HG02884 (cell line): Measurements from ENCODE around the gene YWHAB.

ENCODE experiments used
- ATAC-seq: cut with Tn5 transposase; IDR thresholded peaks from one replicate; pipeline ENCODE4 v1.9.1; 2021; ENCODE audit warnings: mild to moderate bottlenecking, moderate library complexity; ENCODE audit not compliant: unreplicated experiment

The YWHAB gene

DNA sequence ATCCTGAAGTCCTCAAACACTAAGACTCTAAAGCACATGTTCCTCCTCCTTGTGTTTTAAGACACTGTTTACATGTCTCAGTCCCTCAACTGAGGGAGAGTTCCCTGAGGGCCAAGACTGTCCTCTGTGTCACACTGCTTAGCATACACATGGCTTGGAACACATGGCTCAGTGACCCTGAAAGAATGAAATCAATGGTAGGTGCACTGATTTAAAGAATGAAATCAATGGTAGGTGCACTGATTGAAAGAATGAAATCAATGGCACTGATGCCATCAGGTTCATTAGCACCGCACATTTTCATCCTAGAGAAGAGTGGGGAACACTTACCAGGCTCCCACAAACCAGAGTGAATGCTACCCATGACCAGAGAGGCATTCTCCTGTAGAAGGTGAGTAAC lies 64.9 kb downstream of the YWHAB start:
- no peak for ATAC-seq

DNA sequence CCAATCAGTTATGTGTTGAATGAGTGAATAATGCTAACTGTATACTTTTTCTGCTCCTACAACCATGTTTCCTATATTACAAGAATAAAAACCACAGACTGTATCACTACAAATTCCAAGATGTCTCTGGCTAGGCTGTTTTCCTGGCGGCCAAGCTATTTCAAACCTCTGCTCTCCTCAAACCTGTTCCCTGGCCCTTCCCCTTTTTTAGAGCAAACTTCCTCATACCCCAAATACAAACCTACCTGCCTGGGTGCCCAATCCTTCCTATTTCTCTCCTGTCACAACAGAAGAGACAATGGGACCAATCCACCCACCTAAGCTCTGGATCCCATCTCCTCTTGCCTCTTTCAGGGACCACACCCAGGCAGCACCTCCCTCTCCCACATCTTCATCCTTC lies 67.2 kb downstream of the YWHAB start:
- no peak for ATAC-seq

DNA sequence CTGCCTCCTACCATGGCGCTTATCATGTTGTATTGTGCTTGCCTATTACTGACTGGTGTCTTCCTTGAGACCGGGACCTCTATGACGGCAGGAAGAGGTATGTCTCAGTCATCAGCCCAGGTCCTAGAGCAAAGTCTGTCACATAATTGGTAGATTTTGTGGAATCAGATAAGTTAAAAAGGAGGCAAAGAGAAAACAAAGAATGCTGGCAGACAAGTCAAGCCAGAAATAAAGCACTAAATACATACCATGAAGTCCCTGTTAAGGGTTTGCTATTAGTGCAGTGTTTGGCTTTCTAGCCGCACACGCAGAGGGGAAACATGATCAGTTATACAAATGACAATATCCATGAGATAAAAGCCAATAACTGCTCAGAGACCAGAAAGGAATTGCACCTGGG lies 68.7 kb downstream of the YWHAB start:
- no peak for ATAC-seq

DNA sequence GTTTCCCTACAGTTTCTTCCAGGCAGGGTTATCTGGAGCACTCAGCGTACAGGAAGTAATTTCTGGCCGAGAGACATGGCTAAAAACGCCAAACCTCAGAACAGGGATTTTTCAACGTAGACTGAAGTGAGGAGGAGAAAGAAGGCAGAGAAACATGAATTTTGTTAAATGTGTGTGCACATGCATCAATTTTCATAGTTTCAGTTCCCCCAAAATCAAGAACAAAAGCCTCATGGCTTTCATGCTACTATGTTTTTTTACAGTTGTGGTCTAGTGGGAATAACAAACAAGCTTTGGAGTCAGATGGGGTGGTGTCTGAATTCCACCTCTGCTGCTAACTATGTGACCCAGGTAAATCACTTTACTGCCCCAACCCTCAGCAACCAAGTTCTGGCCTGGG lies 69.8 kb downstream of the YWHAB start:
- ATAC-seq: no peak

DNA sequence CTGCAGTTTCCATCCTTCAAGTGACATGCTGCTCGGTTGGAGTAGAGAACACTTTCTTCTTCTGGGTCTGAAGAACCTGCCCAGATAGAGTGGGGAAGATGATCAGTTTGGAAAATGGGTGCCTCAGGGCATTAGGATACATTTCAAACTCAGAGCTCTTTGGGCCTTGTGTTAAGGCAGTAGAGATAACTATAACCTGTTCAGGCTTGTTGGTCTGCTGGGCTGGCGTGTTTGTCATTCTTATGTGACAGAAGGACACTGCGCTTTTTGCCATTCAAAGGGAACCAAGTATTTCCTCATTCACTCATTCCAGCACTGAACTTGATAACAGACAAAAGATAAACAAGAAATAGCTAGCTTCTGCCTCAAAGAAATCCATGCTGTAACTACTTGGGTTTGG lies 70.9 kb downstream of the YWHAB start:
- no peak for ATAC-seq
